ENCODE data around the gene PRDX5.

PRDX5 gene

DNA sequence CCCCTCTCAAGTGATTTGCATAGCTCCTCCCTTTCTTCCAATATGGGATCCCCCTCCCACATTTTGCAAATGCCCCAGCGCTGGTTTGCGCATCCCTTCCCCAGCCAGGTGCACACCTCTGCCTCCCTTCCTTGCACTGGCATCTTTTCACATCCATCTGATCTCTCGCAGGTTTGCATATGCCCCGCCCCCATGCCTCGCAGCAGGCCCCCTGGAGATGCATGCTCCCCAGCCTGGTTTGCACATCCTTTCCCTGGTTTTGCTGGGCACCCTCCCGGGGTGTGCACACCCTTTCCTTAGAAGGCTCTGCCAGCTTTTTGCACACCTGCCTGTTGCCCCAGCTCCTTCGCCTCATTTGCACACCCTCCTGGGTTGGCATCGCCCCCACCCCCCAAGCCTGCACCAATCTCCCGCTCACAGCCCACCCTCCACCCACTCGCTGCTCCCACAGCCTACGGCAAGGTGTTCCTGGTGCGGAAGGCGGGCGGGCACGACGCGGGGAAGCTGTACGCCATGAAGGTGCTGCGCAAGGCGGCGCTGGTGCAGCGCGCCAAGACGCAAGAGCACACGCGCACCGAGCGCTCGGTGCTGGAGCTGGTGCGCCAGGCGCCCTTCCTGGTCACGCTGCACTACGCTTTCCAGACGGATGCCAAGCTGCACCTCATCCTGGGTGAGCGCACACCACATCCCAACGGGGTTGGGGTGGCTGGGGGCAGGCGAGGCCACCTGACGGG, 42.0 kb downstream of the PRDX5 start:
- no peak for TF ChIP-seq CTCF (IDR thresholded peaks at IDR 0.05; ENCODE audit: unreplicated experiment in 3 of 3)
- peak overlapping the region; percentile 48 to 83 (median 71) for H3K27ac Mint-ChIP-seq
- peaks cover 4% of the 10 kb centered on the region for H3K27me3 Mint-ChIP-seq (ENCODE audit: low read depth)
- peak overlapping the region; percentile 86 to 91 (median 90) for H3K4me3 Mint-ChIP-seq
- H3K9me3 Mint-ChIP-seq = no peaks in the 10 kb centered on the region
- H3K36me3 Mint-ChIP-seq (ENCODE audit: low read depth) = peaks cover 21% of the 10 kb centered on the region
- peaks cover 13% of the 10 kb centered on the region for H3K4me1 Mint-ChIP-seq

- no peak overlapping the region for H3K27ac Mint-ChIP-seq
- peak overlapping the region; percentile 86 to 91 (median 90) for H3K4me3 Mint-ChIP-seq
- no peaks in the 10 kb centered on the region for H3K9me3 Mint-ChIP-seq
- no peak for TF ChIP-seq CTCF (IDR thresholded peaks at IDR 0.05; ENCODE audit: unreplicated experiment in 3 of 3)
- peaks cover 4% of the 10 kb centered on the region for H3K27me3 Mint-ChIP-seq (ENCODE audit: low read depth)
- H3K4me1 Mint-ChIP-seq = peaks cover 13% of the 10 kb centered on the region
- peaks cover 21% of the 10 kb centered on the region for H3K36me3 Mint-ChIP-seq (ENCODE audit: low read depth)
Measured at GRCh38 chr11:64360448-64360921, 42.6 kb downstream of the PRDX5 start.

GRCh38 chr11:64361659-64362058, 43.7 kb downstream of the PRDX5 start:
- peak overlapping the region; percentile 27 to 91 (median 76) for H3K4me3 Mint-ChIP-seq
- peaks cover 8% of the 10 kb centered on the region for H3K4me1 Mint-ChIP-seq
- peaks cover 4% of the 10 kb centered on the region for H3K27me3 Mint-ChIP-seq (ENCODE audit: low read depth)
- H3K27ac Mint-ChIP-seq = no peak overlapping the region
- peaks cover 25% of the 10 kb centered on the region for H3K36me3 Mint-ChIP-seq (ENCODE audit: low read depth)
- no peaks in the 10 kb centered on the region for H3K9me3 Mint-ChIP-seq
- TF ChIP-seq CTCF (IDR thresholded peaks at IDR 0.05; ENCODE audit: unreplicated experiment in 3 of 3) = no peak

- Mint-ChIP-seq H3K27me3 (ENCODE audit: low read depth) (peaks cover 4% of the 10 kb centered on the region), H3K4me3 (peak overlapping the region; percentile 27 to 76 (median 67)), H3K9me3 (no peaks in the 10 kb centered on the region), H3K27ac (no peak overlapping the region), H3K36me3 (ENCODE audit: low read depth) (peaks cover 28% of the 10 kb centered on the region), H3K4me1 (peaks cover 6% of the 10 kb centered on the region)
- no peak for TF ChIP-seq CTCF (IDR thresholded peaks at IDR 0.05; ENCODE audit: unreplicated experiment in 3 of 3)
Measured at GRCh38 chr11:64362339-64362738, 44.4 kb downstream of the PRDX5 start.

GRCh38 chr11:64364435-64364834, 46.5 kb downstream of the PRDX5 start:
- peaks cover 4% of the 10 kb centered on the region for H3K27me3 Mint-ChIP-seq (ENCODE audit: low read depth)
- H3K36me3 Mint-ChIP-seq (ENCODE audit: low read depth) = peaks cover 42% of the 10 kb centered on the region
- no peak overlapping the region for H3K4me3 Mint-ChIP-seq
- no peaks in the 10 kb centered on the region for H3K9me3 Mint-ChIP-seq
- TF ChIP-seq CTCF (IDR thresholded peaks at IDR 0.05; ENCODE audit: unreplicated experiment in 3 of 3) = no peak
- H3K27ac Mint-ChIP-seq = no peak overlapping the region
- H3K4me1 Mint-ChIP-seq = peaks cover 6% of the 10 kb centered on the region

DNA sequence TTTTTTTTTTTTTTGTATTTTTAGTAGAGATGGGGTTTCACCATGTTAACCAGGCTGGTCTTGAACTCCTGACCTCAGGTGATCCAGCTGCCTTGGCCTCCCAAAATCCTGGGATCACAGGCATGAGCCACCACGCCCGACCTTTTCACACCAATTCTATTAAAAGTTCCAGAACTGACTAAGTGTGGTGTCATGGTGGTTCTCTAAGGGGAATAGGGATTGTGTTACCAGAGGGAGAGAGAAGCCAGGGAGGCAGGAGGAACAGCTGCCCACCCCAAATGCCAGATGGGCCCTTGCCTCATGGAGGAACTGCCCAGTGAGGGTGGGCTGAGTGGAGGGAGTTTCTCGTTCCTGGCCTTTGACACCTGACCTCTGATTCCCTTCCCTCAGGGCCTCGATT, 47.0 kb downstream of the PRDX5 start:
- H3K4me1 Mint-ChIP-seq = peaks cover 6% of the 10 kb centered on the region
- no peak overlapping the region for H3K4me3 Mint-ChIP-seq
- no peak for TF ChIP-seq CTCF (IDR thresholded peaks at IDR 0.05; ENCODE audit: unreplicated experiment in 3 of 3)
- peaks cover 45% of the 10 kb centered on the region for H3K36me3 Mint-ChIP-seq (ENCODE audit: low read depth)
- no peaks in the 10 kb centered on the region for H3K9me3 Mint-ChIP-seq
- H3K27ac Mint-ChIP-seq = no peak overlapping the region
- H3K27me3 Mint-ChIP-seq (ENCODE audit: low read depth) = peaks cover 4% of the 10 kb centered on the region

Measured in nephron (organoid).